Measurements from ENCODE around the gene SGSM2.

SGSM2 gene

DNA sequence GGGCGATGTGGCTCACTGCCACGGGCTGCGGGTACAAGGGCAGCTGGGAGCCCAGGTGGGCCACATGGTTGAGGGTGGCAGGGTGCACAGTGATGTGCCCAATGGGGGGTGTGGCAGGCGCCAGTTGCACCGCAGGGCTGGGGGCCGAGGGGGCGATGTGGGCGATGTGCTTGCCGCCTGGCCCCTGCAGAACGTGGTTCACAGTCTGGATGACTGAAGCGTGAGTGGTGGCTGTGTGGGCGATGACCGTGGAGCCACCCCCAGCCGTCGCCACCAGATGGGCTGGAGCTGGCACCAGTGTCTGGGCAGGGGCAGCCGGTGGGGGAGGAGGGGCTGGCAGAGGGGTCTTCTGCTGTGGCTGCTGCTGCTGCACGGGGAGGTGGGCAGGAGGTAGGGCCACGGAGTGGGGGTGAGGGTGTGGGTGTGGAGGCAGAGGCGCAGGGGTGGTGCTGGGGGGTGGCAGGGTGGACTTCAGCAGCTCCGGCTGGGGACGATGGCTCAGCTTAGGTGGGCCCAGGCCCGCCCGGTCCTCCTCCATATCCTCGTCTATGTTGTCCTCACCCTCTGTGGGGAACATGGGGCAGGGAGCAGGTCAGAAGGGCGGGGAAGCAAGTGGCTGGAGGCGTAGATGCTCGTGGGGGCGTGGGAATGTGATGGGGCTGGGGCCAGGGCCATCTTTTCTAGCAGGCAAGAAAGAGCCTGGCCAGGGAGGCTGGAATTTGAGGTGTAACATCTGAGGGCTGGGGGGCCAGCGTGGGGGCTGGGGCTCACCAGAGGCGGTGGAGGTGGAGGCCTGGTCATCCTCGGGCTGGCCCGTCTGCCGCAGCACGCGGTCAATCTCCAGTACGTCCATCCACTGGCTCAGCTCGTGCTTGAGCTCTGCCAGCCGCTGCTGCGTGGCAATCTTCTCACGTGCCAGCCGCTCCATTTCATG lies 50.1 kb downstream of the SGSM2 start:
- DNase-seq, result no peak

DNA sequence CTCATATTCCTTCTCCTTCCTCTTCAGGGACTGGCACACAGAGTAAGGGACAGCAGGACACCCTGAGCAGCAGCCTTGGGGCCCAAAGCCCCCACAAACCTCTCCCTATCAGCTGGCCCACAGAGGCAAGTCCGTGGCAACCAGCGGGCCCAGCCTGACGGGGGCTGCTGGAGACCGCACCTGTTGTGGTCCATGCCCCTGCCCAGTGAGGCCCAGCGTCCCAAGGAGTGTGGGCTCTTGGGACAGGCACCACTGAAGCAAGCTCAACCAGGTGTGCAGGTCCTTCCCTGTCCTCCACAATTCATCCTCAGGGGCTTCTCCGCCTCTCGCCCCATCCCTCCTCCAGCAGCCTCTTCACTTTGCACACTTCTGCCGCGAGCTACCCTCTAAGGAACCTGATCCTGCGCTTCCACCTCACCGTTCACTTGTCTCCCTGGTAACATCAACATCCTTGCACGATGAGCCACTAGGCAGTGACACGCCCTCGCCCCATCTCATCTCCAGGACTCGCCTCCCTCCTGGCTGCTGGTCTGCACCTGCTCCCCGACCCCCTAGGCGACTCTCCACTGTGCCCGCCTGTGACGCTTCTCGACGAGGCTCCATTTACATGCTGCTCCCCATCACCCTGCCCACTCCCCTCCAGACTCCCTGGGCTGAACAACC lies 50.9 kb downstream of the SGSM2 start:
- no peak for DNase-seq

DNA sequence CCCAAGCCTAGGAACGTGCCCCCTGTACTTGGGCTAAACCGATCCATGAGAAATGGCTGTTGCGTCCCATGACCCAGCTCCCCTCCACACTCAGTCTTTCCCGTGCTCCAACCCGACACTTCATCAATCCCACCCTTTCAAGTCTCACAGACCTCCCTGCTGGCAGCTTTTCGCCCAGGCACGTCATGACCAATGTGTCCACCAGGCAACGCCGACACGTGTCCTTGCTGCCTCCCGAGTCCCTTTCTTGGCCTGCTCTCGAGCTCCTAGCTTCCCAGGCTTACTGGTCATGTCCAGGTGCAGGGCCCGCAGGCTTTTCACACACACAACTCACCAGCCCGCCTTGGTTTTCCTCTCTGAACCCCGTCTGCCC lies 51.4 kb downstream of the SGSM2 start:
- DNase-seq, result no peak

DNA sequence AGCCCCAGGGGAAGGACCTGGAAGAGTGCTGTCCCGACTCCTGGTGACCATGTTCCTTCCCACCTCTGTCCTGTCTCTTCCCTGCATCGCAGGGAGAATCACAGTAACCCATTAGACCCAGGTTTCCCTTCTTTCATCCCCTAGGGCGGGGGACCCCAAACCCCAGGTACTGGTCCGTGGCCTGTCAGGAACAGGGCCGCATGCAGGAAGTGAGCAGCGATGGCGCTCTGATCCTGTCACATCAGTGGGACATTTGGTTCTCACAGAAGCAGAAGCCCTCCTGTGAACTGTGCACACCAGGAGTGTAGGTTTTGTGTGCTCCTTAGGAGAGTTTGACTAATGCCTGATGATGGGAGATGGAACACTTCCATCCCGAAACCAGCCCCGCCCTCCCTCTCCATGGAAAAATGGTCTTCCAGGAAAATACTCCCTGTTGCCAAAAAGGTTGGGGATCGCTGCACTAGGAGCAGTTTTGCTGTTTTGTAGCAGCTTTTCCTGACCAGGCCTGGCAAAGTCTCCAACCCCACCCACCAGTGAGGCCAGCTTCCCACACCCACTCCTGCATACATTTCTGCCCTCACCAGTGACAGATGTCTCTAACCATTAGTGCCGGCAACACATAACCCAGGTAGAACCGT lies 53.0 kb downstream of the SGSM2 start:
- DNase-seq, result no peak

DNA sequence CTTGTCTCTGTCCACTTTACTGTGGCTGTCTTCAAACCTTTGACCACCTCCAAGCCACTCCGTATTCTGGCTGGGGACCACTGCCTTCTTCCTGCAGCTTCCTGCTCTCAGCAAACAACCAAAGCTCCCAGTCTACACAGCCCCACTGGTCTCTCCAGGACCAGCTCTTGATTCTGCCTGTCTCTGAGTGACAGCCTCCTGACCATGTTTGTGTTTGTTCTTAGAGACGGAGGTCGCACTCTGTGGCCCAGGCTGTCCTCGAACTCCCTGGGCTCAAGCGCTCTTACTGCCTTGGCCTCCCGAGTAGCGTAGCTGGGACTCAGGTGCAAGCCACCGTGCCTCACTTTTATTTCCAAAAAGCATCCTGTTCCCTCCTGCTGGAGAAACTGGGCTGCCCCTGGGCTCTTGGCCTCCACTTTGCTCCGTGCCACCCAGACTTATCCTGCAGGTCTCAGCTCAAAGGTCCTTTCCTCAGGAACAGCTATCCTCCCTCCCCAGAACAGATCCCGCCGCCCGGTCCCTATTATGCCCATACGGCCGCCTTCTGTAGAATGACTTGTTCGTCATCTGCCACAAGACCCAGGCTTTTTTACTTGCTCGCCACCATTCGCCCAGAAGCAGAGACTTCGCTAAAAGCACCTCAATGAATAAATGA lies 54.4 kb downstream of the SGSM2 start:
- no peak for DNase-seq

DNA sequence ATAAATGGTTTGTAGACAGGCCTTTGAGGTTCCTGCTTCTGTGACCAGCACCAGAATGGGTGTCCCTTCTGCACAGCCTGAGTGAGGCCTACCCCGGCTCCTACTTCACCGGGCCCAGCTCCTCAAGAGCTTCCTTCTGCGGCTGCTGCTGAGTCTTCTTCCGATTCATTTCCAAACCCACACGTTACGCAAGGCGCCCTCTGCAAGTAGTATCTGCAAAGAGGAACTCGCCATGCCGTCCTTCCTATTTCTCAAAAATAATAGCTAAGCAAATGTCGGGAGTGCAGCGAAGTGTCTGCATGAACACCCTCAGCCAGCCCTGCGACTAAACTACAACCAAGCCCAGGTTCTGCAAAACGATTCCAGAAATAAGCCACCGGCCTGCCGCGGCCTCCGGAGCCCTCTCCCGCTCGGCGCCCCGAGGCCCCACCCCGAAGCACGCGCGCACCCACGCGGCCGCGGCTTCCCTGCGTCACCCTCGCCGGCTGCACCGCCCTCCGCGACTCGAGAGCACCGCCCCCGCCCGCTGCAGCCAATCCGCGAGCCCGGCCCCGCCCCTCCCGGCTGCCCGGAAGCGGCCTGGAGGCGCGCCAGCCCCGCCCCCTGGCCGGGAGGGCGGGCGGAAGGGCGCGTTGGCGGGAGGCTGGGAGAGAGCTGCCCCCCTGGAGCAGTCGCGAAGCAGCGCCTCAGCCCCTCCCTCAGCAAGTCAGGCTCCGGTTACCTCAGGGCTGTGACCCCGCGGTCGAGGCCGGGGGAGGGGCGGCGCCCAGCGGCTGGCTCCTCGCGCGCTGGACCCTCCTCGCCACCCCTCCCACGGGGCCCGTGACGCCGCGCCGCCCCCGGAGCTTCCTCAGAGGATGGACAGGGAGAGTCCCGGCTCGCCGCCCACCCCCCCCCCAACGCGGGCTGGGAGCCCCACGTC lies 55.2 kb downstream of the SGSM2 start:
- DNase-seq, result peak; percentile 98

DNA sequence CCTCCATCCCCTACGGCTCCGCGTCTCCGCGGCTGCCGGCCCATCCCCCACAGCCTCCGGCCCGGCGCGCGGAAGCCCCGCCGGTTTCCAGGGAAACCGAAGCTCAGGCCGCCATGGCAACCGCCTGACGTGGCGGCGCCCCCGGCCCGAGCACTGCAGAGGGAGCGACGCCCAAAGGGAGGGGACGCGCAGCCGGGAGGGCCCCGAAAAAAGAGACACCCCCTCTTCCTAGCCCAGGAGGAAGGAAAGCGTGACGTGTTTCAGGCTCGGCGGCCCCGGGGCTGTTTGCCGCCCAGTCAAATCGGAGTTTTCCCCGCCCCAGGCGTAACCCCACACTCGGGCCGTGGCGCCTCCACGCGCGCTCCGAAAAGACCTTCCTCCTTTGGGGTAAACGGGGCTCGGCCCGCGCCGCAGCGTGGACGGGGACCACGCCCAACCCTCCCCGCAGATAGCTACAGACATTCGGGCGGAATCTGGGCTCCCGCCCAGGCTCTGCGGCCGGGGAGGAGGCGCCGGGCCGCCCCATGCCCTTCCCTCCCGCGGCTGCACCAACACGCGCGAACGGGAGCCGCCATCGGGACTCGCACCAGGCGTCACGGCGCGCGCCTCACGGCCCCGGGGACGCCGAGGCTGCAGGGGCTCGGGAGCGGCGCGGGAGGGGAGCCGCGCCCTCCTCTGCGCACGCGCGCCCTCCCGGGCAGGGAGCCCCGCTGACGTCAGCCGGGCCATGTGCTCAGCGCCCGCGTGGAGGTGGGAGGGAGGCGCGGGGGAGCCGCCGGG lies 56.1 kb downstream of the SGSM2 start:
- peak; percentile 93 for DNase-seq

DNA sequence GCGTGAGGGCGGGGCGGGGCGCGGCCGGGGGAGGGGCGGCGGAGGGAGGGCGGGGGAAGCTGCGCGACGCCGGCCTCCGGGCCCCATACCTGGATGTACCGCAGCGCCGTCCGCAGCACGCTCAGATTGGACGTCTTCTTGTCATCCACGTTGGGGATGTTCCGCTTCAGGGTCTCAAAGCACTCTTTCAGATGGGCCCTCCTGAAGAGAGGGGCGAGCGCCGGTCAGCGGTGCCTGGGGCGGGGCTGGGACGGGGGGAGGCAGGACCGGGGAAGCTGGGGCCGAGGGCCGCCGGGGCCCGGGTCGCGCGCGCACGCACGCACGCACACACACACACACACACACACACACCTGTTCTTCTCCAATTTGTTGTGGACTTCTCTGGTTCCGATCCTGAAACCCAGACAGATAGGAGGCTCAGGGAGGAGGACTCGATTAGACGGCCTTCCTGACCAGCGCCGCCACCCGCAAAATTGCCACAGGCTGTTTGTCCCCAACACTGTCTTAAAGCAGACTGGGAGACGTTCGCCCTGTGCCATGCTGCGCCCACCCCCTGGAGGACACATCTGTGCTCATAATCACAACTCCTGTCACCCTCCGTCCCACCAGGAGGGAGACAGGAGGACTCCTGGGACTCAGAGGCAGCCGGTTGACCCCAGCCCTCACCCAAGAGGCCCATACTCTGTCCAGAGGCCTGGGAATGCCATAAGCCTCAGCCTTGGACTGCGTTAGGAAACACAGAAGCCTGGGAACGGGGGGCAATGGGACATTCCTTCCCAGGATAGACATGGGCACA lies 56.9 kb downstream of the SGSM2 start:
- no peak for DNase-seq

DNA sequence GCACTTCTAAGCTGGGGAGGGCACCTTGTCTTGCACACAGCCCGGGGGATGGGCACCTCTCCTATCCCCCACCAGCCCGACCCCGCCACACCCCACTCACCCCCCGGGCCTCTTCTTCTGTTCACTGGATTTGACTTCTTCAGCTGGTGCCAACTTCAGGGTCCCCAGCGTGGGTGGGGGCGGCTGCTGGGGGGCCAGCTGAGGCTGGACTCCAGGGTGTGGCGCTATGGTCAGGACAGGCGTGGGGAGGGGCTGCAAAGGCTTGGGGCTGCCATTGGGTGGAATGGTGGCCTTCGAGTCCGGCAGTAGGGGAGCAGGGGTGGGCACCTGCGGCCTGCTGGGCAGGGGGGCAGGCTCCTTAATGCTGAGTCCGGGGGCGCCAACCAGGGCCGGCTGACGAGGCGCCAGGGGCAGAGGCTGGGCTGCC lies 57.5 kb downstream of the SGSM2 start:
- no peak for DNase-seq

DNA sequence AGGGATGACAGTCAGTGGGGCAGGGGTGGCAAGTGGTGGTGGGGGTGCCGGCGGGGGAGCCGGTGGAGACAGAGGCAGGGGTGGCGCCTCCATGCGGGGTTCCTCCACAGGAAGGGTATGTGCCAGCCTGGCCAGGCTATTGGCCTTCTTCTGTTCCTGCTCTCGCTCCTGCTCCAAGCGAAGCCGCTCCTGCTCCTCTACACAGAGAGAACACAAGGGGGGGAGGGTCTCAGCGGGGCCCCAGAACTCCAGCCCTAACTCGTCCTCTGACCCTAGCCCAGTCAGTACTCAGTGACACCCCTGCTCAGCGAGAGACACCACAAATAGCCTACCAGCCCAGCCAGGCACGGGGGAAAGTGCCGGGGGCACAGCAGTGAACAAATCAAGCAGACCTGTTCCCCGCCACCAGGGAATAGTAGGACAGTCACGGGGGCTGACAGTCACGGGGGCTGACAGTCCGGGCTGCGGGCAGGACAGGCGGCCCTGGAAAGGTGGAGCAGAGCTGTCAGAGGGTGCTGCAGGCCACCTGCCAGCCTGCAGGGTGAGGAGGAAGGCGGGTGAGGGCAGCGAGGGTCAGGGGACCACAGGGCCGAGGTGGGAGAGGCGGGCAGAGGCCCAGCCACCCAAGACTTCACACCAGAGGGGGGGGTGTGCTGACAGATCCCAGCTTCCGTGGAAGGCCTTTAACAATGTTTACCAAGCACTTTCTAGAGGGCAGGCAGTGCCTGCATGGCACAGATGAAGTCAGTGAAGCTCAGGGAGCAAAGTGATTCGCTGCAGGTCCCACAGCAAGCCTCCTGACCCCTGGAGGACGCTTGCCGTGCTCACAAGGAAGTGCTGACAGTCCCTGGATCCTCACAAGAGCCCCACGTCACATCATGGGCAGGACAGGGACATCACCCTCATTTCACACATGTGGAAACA lies 58.2 kb downstream of the SGSM2 start:
- no peak for DNase-seq

DNA sequence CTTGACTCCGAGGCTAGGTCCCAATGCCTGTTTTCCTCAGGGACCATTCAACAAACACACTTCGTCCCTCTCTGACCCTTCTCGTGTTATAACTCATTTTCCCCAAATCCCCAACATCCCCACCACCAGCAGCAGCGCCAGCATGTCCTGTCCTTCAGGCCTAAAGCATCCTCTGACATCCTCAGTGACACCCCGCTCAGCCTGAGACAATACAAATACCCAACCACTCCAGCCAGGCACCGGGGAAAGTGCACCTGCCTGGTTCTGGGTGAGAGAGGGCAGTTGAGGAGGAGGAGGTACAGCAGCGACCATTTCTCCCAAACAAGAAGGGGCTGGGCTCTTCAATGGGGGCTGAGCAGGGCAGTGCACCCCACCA lies 58.9 kb downstream of the SGSM2 start:
- DNase-seq, result no peak

DNA sequence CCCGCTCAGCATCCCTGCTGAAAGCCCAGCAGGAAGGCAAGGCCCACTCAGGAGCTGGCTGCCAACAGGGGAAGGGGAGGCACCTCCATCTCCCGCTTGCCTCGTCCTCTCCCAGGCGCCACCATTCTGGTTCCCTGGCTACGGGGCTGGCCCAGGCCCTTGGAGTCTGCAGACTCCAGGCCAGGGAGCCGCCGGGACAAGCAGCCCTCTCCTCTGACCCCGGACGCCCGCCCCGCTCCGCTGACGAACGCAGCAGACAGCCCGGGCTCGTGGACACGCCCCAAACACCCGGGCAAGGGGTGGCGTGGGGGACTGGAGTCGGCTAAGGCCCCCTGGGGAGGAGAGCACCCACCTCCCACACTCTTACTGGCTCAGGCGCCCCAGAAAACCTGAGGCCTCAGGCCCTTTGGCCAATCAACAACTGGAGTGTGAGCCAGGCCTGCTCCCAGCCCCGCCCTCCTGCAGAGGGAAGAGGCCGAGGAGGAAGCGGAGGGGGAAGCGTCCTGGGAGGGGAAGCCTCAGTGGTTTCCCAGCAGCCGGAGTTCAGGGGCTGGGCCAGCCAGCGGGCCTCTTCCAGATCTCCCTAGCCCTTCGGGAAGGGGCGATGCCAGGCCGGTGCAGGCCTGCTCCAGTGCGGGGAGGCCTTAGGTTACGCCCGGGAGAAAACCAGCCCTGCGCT lies 59.4 kb downstream of the SGSM2 start:
- peak; percentile 64 for DNase-seq

DNA sequence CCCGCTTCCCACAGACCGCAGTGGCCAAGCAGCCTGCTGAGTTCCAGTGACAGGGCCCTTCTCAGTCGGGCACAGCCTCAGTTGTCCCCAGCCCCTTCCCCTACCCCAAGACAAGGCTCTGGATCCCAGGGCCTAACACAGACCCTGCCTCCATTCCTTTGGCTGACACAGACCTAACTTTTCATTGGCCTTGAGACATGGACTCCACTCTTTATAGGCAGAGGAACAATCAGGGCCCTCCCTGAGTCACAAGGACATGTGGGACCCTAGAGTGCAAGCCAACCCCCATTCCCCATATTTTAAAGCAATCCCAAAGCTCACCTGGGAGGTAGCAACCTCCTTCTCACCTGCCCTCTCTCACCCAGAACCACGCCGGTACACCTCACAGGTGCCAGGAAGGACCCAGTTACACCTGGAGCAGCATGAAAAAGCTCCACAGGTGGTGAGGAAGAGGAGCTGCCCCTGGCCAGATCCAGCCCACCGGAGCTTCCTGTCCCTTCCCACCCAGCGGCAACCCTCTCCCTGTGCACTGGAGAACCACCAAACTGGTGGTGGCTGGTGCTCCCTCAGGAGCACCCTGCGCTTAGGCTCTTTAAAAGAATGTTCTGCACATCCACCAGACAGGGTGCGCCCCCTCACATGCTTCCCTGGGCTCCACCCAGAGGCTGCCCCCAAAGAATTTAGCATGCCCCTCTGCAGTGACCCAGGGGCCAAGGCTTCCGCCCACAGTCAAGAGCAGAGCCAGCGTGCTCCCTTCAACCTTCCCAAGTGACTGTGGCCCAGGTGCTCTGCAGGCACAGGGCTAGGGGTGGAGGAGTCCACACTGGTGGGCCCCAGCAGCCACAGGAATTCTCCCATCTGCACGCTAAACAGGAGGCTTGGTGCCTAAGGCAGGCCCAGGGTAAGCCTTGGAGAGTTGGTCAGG lies 60.2 kb downstream of the SGSM2 start:
- DNase-seq, result no peak

DNA sequence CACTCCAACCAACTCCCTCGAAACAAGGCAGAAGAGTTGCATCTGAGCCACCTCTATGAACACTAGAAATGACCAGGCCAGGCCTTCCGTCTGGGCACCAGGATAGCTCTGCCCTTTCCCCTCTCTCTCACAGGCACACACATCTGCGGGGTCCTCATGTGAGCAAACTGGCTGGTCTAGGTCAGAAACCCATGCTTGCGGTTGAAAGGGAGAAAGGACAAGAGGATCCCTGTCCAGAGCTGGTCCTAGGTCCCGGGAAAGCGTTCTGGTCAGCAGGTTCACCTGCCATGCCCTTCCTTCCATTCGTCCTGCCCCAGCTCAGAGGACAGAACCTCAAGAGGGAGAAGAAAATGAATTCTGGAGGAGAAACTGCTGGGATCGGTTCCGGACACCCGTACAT lies 60.9 kb downstream of the SGSM2 start:
- no peak for DNase-seq

DNA sequence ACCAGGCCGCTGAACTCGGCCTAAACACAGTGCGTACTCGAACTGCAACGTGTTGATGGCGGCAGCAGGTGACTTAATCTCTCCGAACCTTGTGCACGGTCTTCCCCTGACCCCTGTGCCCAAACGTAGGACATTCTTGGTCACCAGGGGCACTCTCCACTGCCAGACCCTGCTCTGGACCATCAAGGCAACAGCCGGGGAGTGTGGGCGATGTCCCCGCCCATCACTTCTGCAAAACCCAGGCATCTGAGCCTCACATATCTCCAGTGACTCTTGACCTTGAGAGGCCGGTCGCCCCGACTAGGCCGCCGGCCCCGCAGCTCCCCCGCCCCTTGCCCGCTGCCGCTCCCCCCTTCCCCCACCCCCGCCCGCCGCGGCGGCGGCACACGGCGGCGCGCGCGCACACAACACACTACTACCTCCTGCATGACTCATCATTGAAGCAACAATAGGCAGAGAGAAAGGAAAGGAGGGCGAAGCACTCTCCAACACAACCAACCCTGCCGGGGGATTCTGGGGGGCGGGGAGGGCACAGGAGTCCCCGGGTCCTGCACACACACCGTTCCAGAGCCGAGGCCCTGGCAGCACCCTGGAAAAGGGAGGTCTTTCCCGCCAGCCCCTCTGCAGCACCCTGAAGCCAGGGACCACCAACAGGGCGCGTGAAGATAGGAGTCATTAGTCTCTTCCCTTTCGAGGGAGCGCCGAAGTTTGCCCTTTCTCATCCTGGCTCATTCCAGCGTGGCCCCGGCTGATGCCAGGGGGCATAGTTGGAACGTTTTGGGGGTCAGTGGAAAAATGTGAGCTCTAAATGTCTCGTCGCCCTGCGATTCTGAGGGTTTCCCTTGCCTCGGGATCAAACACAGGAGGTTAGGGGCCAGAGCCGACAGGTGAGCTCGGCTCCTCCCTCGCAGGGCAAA lies 61.6 kb downstream of the SGSM2 start:
- peak; percentile 74 for DNase-seq

All from CD4-positive, alpha-beta T cell treated with Interleukin-12 subunit alpha and Interleukin-12 subunit beta, for 1 hour (primary cell).